Common myeloid progenitor, CD34-positive (primary cell): ENCODE results near the gene TEX38.
"Not testable (repeated sequence)": the region's sequence is repeated elsewhere in the genome, so short reads cannot be mapped to it uniquely, and the experiment has no call there.

Experiments
- CTCF ChIA-PET: fragments of 350-600 bp; sonication (Branson Sonifier 250); formaldehyde crosslinking; loops from one replicate; lab custom pipeline; 2021; ENCODE audit warnings: antibody characterized with exemption; lab: Charles Lee
- POLR2A ChIA-PET: fragments of 350-600 bp; sonication (Branson Sonifier 250); formaldehyde crosslinking; loops from one replicate; lab custom pipeline; 2021; ENCODE audit warnings: antibody characterized with exemption; lab: Charles Lee
- DNase-seq, 3 donors: peaks; one replicate each; pipeline versions ENCODE4 v3.0.0 to v3.0.0-alpha.2; 2013
- H3K27ac ChIP-seq, 2 experiments: 1 replicate in 1 of 2; 2 replicates in 1 of 2; pipeline ENCODE4 v1.7.0; 2013; ENCODE audit warnings: inconsistent platforms in 2 of 2, low read length in 2 of 2, mild to moderate bottlenecking in 2 of 2, low read depth in 1 of 2, moderate library complexity in 1 of 2; ENCODE audit not compliant: severe bottlenecking in 2 of 2, insufficient read depth in 1 of 2, poor library complexity in 1 of 2
- H3K27me3 ChIP-seq, 5 experiments: replicated peaks in 2 of 5; 1 replicate in 3 of 5; 2 replicates in 2 of 5; pipeline versions ENCODE4 v1.6.1 to v1.7.0; 2013; ENCODE audit warnings: low read length in 4 of 5, mild to moderate bottlenecking in 2 of 5, moderate library complexity in 2 of 5, inconsistent platforms in 1 of 5; ENCODE audit not compliant: insufficient read depth in 5 of 5, control insufficient read depth in 4 of 5
- H3K36me3 ChIP-seq, 4 experiments: 1 replicate in 2 of 4; 2 replicates in 2 of 4; pipeline versions ENCODE4 v1.6.1 to v1.7.0; 2013; ENCODE audit warnings: low read length in 3 of 4, control low read depth in 1 of 4, mild to moderate bottlenecking in 1 of 4; ENCODE audit not compliant: control insufficient read depth in 4 of 4, insufficient read depth in 4 of 4
- H3K4me1 ChIP-seq, 4 experiments: 1 replicate in 3 of 4; 2 replicates in 1 of 4; pipeline versions ENCODE4 v1.6.1 to v1.7.1; 2013; ENCODE audit warnings: low read length in 3 of 4, mild to moderate bottlenecking in 3 of 4, control low read depth in 1 of 4, inconsistent platforms in 1 of 4, moderate library complexity in 1 of 4; ENCODE audit not compliant: control insufficient read depth in 4 of 4, insufficient read depth in 4 of 4; ENCODE audit errors: control extremely low read depth in 1 of 4
- H3K4me3 ChIP-seq, 7 experiments: 1 replicate in 4 of 7; 2 replicates in 3 of 7; pipeline versions ENCODE4 v1.5.1 to v1.7.0; 2013; ENCODE audit warnings: mild to moderate bottlenecking in 7 of 7, low read length in 6 of 7, moderate library complexity in 6 of 7, inconsistent platforms in 2 of 7, low read depth in 2 of 7, control low read depth in 1 of 7; ENCODE audit not compliant: insufficient read depth in 4 of 7, control insufficient read depth in 1 of 7; ENCODE audit errors: extremely low read depth in 1 of 7
- H3K9me3 ChIP-seq, 5 experiments: 1 replicate in 4 of 5; 2 replicates in 1 of 5; pipeline versions ENCODE4 v1.6.1 to v1.7.1; 2013; ENCODE audit warnings: low read length in 4 of 5, mild to moderate bottlenecking in 2 of 5, inconsistent platforms in 1 of 5, low read depth in 1 of 5, moderate library complexity in 1 of 5; ENCODE audit not compliant: control insufficient read depth in 4 of 5, insufficient read depth in 2 of 5; ENCODE audit errors: control extremely low read depth in 1 of 5
- WGBS: methylation state at CpG from one replicate; pipeline ENCODE4 v1.1.5; 2013; ENCODE audit not compliant: insufficient coverage; 5-methylcytosine and 5-hydroxymethylcytosine counted together

TEX38 gene

GRCh38 chr1:46646844-46647243, 24.8 kb upstream of the TEX38 start:
- H3K4me3 ChIP-seq: no peak overlapping the region
- no peak overlapping the region for H3K27ac ChIP-seq
- ChIA-PET CTCF (no interaction called here), POLR2A (no interaction called here)
- peaks cover 0 to 26% (median 7%) of the 10 kb centered on the region in 5 experiments for H3K9me3 ChIP-seq
- H3K27me3 ChIP-seq: no peaks in the 10 kb centered on the region
- no peak for DNase-seq
- H3K4me1 ChIP-seq: no peaks in the 10 kb centered on the region
- WGBS: no CpG with 5 or more reads among the region's 2 CpGs
- peaks cover 13 to 44% (median 18%) of the 10 kb centered on the region in 4 experiments for H3K36me3 ChIP-seq

- H3K27ac ChIP-seq: no peak overlapping the region
- H3K9me3 ChIP-seq: peaks cover 0 to 26% (median 7%) of the 10 kb centered on the region in 5 experiments
- 90% methylated on average over 2 of the region's 3 CpGs for WGBS
- CTCF ChIA-PET: interaction anchor here (1.0 kb wide), 1 partner anchor 70 kb away, joined by 3 read pairs; no protein-coding TSS in a partner anchor
- no peaks in the 10 kb centered on the region for H3K4me1 ChIP-seq
- POLR2A ChIA-PET: no interaction called here
- no peak overlapping the region for H3K4me3 ChIP-seq
- peaks cover 13 to 46% (median 18%) of the 10 kb centered on the region in 4 experiments for H3K36me3 ChIP-seq
- H3K27me3 ChIP-seq: no peaks in the 10 kb centered on the region
- no peak for DNase-seq
Observed at GRCh38 chr1:46647611-46648010, 24.0 kb upstream of the TEX38 start.

- CTCF ChIA-PET: no interaction called here
- H3K4me1 ChIP-seq: no peaks in the 10 kb centered on the region
- 100% methylated on average over 1 of the region's 2 CpGs for whole genome bisulfite sequencing
- no peak for DNase-seq
- H3K27ac ChIP-seq: no peak overlapping the region
- H3K36me3 ChIP-seq: peaks cover 16 to 45% (median 19%) of the 10 kb centered on the region in 4 experiments
- H3K4me3 ChIP-seq: no peak overlapping the region
- peaks cover 0 to 26% (median 7%) of the 10 kb centered on the region in 5 experiments for H3K9me3 ChIP-seq
- H3K27me3 ChIP-seq: no peaks in the 10 kb centered on the region
- POLR2A ChIA-PET: no interaction called here
Observed at GRCh38 chr1:46649764-46650163, 21.9 kb upstream of the TEX38 start.

GRCh38 chr1:46650491-46650890, 21.2 kb upstream of the TEX38 start:
- H3K9me3 ChIP-seq: peaks cover 0 to 26% (median 7%) of the 10 kb centered on the region in 5 experiments
- no peaks in the 10 kb centered on the region for H3K4me1 ChIP-seq
- ChIA-PET POLR2A (no interaction called here), CTCF (no interaction called here)
- no peak overlapping the region for H3K4me3 ChIP-seq
- no peak for DNase-seq
- H3K36me3 ChIP-seq: peaks cover 17 to 51% (median 23%) of the 10 kb centered on the region in 4 experiments
- WGBS: no CpG with 5 or more reads among the region's 3 CpGs
- H3K27ac ChIP-seq: no peak overlapping the region
- H3K27me3 ChIP-seq: no peaks in the 10 kb centered on the region

GRCh38 chr1:46651152-46651551, 20.5 kb upstream of the TEX38 start:
- H3K4me3 ChIP-seq, DNase-seq, H3K27me3 ChIP-seq, CTCF ChIA-PET, POLR2A ChIA-PET, H3K4me1 ChIP-seq, H3K27ac ChIP-seq: not testable (repeated sequence)
- Histone ChIP-seq H3K9me3 (peaks cover 0 to 26% (median 7%) of the 10 kb centered on the region in 5 experiments), H3K36me3 (peaks cover 23 to 57% (median 30%) of the 10 kb centered on the region in 4 experiments)
- no CpG with 5 or more reads among the region's 3 CpGs for WGBS

GRCh38 chr1:46652321-46653100, 19.1 kb upstream of the TEX38 start:
- CTCF ChIA-PET: no interaction called here
- Histone ChIP-seq H3K9me3 (peaks cover 0 to 22% (median 7%) of the 10 kb centered on the region in 5 experiments), H3K27ac (no peak overlapping the region), H3K4me1 (no peaks in the 10 kb centered on the region), H3K36me3 (peaks cover 24 to 60% (median 29%) of the 10 kb centered on the region in 4 experiments), H3K4me3 (no peak overlapping the region), H3K27me3 (no peaks in the 10 kb centered on the region)
- WGBS: 100% methylated on average over 2 of the region's 6 CpGs
- no peak for DNase-seq
- POLR2A ChIA-PET: no interaction called here

- CTCF ChIA-PET: no interaction called here
- H3K36me3 ChIP-seq: peaks cover 26 to 57% (median 32%) of the 10 kb centered on the region in 4 experiments
- WGBS: 100% methylated on average over 1 of the region's 2 CpGs
- H3K4me1 ChIP-seq: no peaks in the 10 kb centered on the region
- H3K4me3 ChIP-seq: no peak overlapping the region
- no peak overlapping the region for H3K27ac ChIP-seq
- POLR2A ChIA-PET: no interaction called here
- no peak for DNase-seq
- no peaks in the 10 kb centered on the region for H3K27me3 ChIP-seq
- H3K9me3 ChIP-seq: peaks cover 0 to 16% (median 5%) of the 10 kb centered on the region in 5 experiments
Observed at GRCh38 chr1:46653405-46653958, 18.2 kb upstream of the TEX38 start.
